IMR-90 (cell line): Measurements from ENCODE around the gene ZNF124. TPM values are rescaled to one million over a fixed set of nuclear protein-coding genes. Genes with fewer than 3 reads are reported as not detected.

ENCODE experiments used
- ATAC-seq: fragments of 200-7000 bp; cut with Tn5 transposase; 2 replicates; pipeline ENCODE4 v1.9.1; 2020; ENCODE audit warnings: low read depth, mild to moderate bottlenecking, moderate library complexity
- BruUV-seq: library from RNA; stranded (reverse); fragments of 400-500 nt; replicated peaks from 2 replicates; lab custom pipeline; 2021; lab: Mats Ljungman, UMichigan
- CTCF ChIA-PET: fragments of 300-600 bp; formaldehyde crosslinking; extraction: SDS; loops from one replicate; lab custom pipeline; 2021; ENCODE audit warnings: antibody characterized with exemption; lab: Yijun Ruan, JAX
- POLR2A ChIA-PET: fragments of 300-600 bp; sonication (Branson Sonifier 250); formaldehyde crosslinking; loops from one replicate; lab custom pipeline; 2022; ENCODE audit warnings: antibody characterized with exemption; ENCODE audit not compliant: unreplicated experiment; lab: Charles Lee
- DNase-seq: peaks from one replicate; pipeline ENCODE4 v3.0.0; 2013
- H2AFZ ChIP-seq: replicated peaks from 2 replicates; pipeline ENCODE3; 2013; ENCODE audit warnings: low read length, mild to moderate bottlenecking; ENCODE audit not compliant: poor library complexity
- H2AK5ac ChIP-seq: 2 replicates; pipeline ENCODE4 v1.6.1; 2013; ENCODE audit warnings: low read depth, low read length, inconsistent platforms
- H2AK9ac ChIP-seq: replicated peaks from 2 replicates; pipeline ENCODE3; 2013; ENCODE audit warnings: mild to moderate bottlenecking, low read depth, low read length, moderate library complexity; ENCODE audit not compliant: poor library complexity
- H2BK120ac ChIP-seq: 2 replicates; pipeline ENCODE4 v1.6.1; 2013; ENCODE audit warnings: low read depth, low read length, inconsistent platforms
- H2BK15ac ChIP-seq: 3 replicates; pipeline ENCODE4 v1.6.1; 2013; ENCODE audit warnings: low read depth, low read length, inconsistent platforms
- H2BK20ac ChIP-seq: 2 replicates; pipeline ENCODE4 v1.6.1; 2013; ENCODE audit warnings: low read depth, mild to moderate bottlenecking, inconsistent platforms, low read length, moderate library complexity
- H2BK5ac ChIP-seq: 2 replicates; pipeline ENCODE4 v1.6.1; 2013; ENCODE audit warnings: mild to moderate bottlenecking, low read depth, low read length, inconsistent platforms; ENCODE audit not compliant: poor library complexity, severe bottlenecking
- H3K14ac ChIP-seq: replicated peaks from 2 replicates; pipeline ENCODE4 v1.6.1; 2013; ENCODE audit warnings: low read depth, low read length, inconsistent platforms
- H3K18ac ChIP-seq: 2 replicates; pipeline ENCODE4 v1.6.1; 2013; ENCODE audit warnings: low read depth, low read length, control low read depth
- H3K23ac ChIP-seq: 2 replicates; pipeline ENCODE4 v1.6.1; 2013; ENCODE audit warnings: low read depth, low read length, inconsistent platforms
- H3K27ac ChIP-seq: 2 replicates; pipeline ENCODE4 v1.5.1; 2013; ENCODE audit warnings: mild to moderate bottlenecking, control low read depth, low read length; ENCODE audit not compliant: insufficient read depth
- H3K27me3 ChIP-seq: 2 replicates; pipeline ENCODE4 v1.6.1; 2013; ENCODE audit warnings: low read length; ENCODE audit not compliant: control insufficient read depth, insufficient read depth
- H3K36me3 ChIP-seq: 2 replicates; pipeline ENCODE4 v1.6.1; 2013; ENCODE audit warnings: low read length, mixed read lengths; ENCODE audit not compliant: control insufficient read depth, insufficient read depth
- H3K4ac ChIP-seq: 2 replicates; pipeline ENCODE4 v1.6.1; 2013; ENCODE audit warnings: low read depth, low read length, inconsistent platforms
- H3K4me1 ChIP-seq: 2 replicates; pipeline ENCODE4 v1.6.1; 2013; ENCODE audit warnings: low read length, mixed read lengths; ENCODE audit not compliant: control insufficient read depth, insufficient read depth
- H3K4me2 ChIP-seq: 2 replicates; pipeline ENCODE4 v1.6.1; 2013; ENCODE audit warnings: low read depth, mild to moderate bottlenecking, control low read depth, low read length, moderate library complexity
- H3K4me3 ChIP-seq: 2 replicates; pipeline ENCODE4 v1.5.1; 2013; ENCODE audit warnings: low read depth, mild to moderate bottlenecking, control low read depth, low read length, moderate library complexity; ENCODE audit not compliant: insufficient read depth
- H3K56ac ChIP-seq: 2 replicates; pipeline ENCODE4 v1.6.1; 2013; ENCODE audit warnings: low read length, inconsistent platforms; ENCODE audit not compliant: insufficient read depth; ENCODE audit errors: extremely low read depth
- H3K79me1 ChIP-seq, 2 experiments: 2 replicates each; pipeline ENCODE4 v1.6.1; 2013; ENCODE audit warnings: low read length in 2 of 2, inconsistent platforms in 1 of 2, low read depth in 1 of 2
- H3K9ac ChIP-seq: 2 replicates; pipeline ENCODE4 v1.6.1; 2013; ENCODE audit warnings: low read depth, low read length, control low read depth
- H3K9me1 ChIP-seq: 2 replicates; pipeline ENCODE4 v1.6.1; 2013; ENCODE audit warnings: low read length, inconsistent platforms; ENCODE audit not compliant: insufficient read depth
- H3K9me3 ChIP-seq: 2 replicates; pipeline ENCODE4 v1.6.1; 2013; ENCODE audit warnings: low read length; ENCODE audit not compliant: control insufficient read depth, insufficient read depth
- H4K20me1 ChIP-seq: 2 replicates; pipeline ENCODE4 v1.6.1; 2013; ENCODE audit warnings: low read length, inconsistent platforms; ENCODE audit not compliant: insufficient read depth
- H4K5ac ChIP-seq: 2 replicates; pipeline ENCODE4 v1.6.1; 2013; ENCODE audit warnings: mild to moderate bottlenecking, low read depth, low read length, control low read depth
- H4K8ac ChIP-seq, 2 experiments: 2 replicates each; pipeline ENCODE4 v1.6.1; 2013; ENCODE audit warnings: low read depth in 2 of 2, low read length in 2 of 2, control low read depth in 1 of 2, inconsistent platforms in 1 of 2
- H4K91ac ChIP-seq: 2 replicates; pipeline ENCODE4 v1.6.1; 2013; ENCODE audit warnings: low read depth, low read length, inconsistent platforms; ENCODE audit not compliant: insufficient read depth
- BHLHE40 ChIP-seq: fragments of 150-350 bp; IDR thresholded peaks from 2 replicates; pipeline ENCODE4 v1.6.1; 2016; ENCODE audit warnings: mild to moderate bottlenecking, low read depth, low read length
- CHD1 ChIP-seq: IDR thresholded peaks from 2 replicates; pipeline ENCODE4 v1.6.1; 2012; ENCODE audit warnings: low read depth, low read length, improper control_type of control experiment
- CTCF ChIP-seq: conservative IDR thresholded peaks from 2 replicates; pipeline ENCODE4 v1.5.1; 2012; ENCODE audit warnings: mild to moderate bottlenecking, low read depth, low read length, improper control_type of control experiment
- ELK1 ChIP-seq: fragments of 150-350 bp; IDR thresholded peaks from 2 replicates; pipeline ENCODE4 v1.6.1; 2016; ENCODE audit warnings: low read depth, mild to moderate bottlenecking, low read length, moderate library complexity, borderline replicate concordance
- FOS ChIP-seq: fragments of 150-350 bp; IDR thresholded peaks from 2 replicates; pipeline ENCODE4 v1.6.1; 2016; ENCODE audit warnings: low read depth, low read length
- MAFK ChIP-seq: IDR thresholded peaks from 2 replicates; pipeline ENCODE4 v1.6.1; 2012; ENCODE audit warnings: low read depth, low read length, improper control_type of control experiment
- MXI1 ChIP-seq: IDR thresholded peaks from 2 replicates; pipeline ENCODE4 v1.6.1; 2012; ENCODE audit warnings: low read depth, mild to moderate bottlenecking, low read length, moderate library complexity, borderline replicate concordance
- NFE2L2 ChIP-seq: fragments of 150-350 bp; IDR thresholded peaks from 2 replicates; pipeline ENCODE4 v1.6.1; 2016; ENCODE audit warnings: low read depth, mild to moderate bottlenecking, low read length
- POLR2A ChIP-seq: IDR thresholded peaks from 2 replicates; pipeline ENCODE4 v1.6.1; 2012; ENCODE audit warnings: mild to moderate bottlenecking, low read depth, low read length
- RAD21 ChIP-seq: IDR thresholded peaks from 2 replicates; pipeline ENCODE4 v1.6.1; 2012; ENCODE audit warnings: low read length, improper control_type of control experiment
- RCOR1 ChIP-seq: IDR thresholded peaks from 2 replicates; pipeline ENCODE4 v1.6.1; 2012; ENCODE audit warnings: mild to moderate bottlenecking, low read length, improper control_type of control experiment; ENCODE audit not compliant: insufficient replicate concordance
- RFX5 ChIP-seq: IDR thresholded peaks from 2 replicates; pipeline ENCODE4 v1.8.0; 2012; ENCODE audit warnings: low read depth, mild to moderate bottlenecking, low read length, moderate library complexity
- SMC3 ChIP-seq: fragments of 150-350 bp; IDR thresholded peaks from 2 replicates; pipeline ENCODE4 v1.6.1; 2016; ENCODE audit warnings: low read depth, mild to moderate bottlenecking, antibody characterized with exemption, low read length, moderate library complexity
- USF2 ChIP-seq: fragments of 150-350 bp; IDR thresholded peaks from 2 replicates; pipeline ENCODE4 v1.6.1; 2017; ENCODE audit warnings: mild to moderate bottlenecking, antibody characterized with exemption, low read length, low read depth
- WGBS, 2 experiments: methylation state at CpG; one replicate each; pipeline versions ENCODE4 v1.1.5 to v1.1.7; 2013; ENCODE audit warnings: missing lambda C conversion rate in 2 of 2; ENCODE audit not compliant: insufficient read length in 1 of 2; ENCODE audit errors: extremely low coverage in 2 of 2; 5-methylcytosine and 5-hydroxymethylcytosine counted together
- dilution Hi-C: fragments of 300-500 bp; cut with HindIII; formaldehyde crosslinking; loops from one replicate; pipeline ENCODE4 v1.14.3; 2018; ENCODE audit warnings: low sequenced_read_pairs; ENCODE audit not compliant: unreplicated experiment
- in situ Hi-C: fragments of 300-500 bp; cut with MboI; formaldehyde crosslinking; loops from 3 replicates; pipeline ENCODE4 v1.14.3; 2019; ENCODE audit warnings: low sequenced_read_pairs, inconsistent platforms, mixed read lengths
- intact Hi-C: fragments of 100-400 bp; cut with micrococcal nuclease; formaldehyde crosslinking; loops from 2 replicates; pipeline ENCODE4 v1.10.0; 2022
- polyA plus RNA-seq, 3 experiments: library from polyadenylated mRNA; depleted of rRNA; stranded (reverse); fragments of >200 nt; gene quantifications; 2 replicates each; pipeline ENCODE4 v1.2.3, GENCODE V29; 2012; ENCODE audit warnings: low replicate concordance in 1 of 3
- total RNA-seq: library from RNA; depleted of rRNA; stranded (reverse); fragments of >200 nt; gene quantifications from 2 replicates; pipeline ENCODE4 v1.2.3, GENCODE V29; 2012

Gene ZNF124
- total and polyA plus RNA-seq, 2 of the 4 experiments (the other 2 are of a cell fraction) = 3.2 to 89.3 TPM

- DNase-seq = no peak
- Histone ChIP-seq H3K4me1 (no peaks in the 10 kb centered on the region; the same call in 1 of the 2 replicates), H2BK15ac (no peak overlapping the region), H2AK5ac (no peak overlapping the region), H2BK120ac (no peak overlapping the region), H3K14ac (no peak overlapping the region), H3K4me2 (no peak overlapping the region), H3K4ac (no peak overlapping the region), H4K20me1 (no peaks in the 10 kb centered on the region; the same call in 1 of the 2 replicates), H3K79me1 (peaks cover 0 to 7% of the 10 kb centered on the region in 2 experiments; a peak in 1 of 4 replicates), H3K36me3 (no peaks in the 10 kb centered on the region), H2AK9ac (peak overlapping the region; percentile 51), H3K27me3 (no peaks in the 10 kb centered on the region), H3K27ac (no peak overlapping the region), H4K5ac (no peak overlapping the region), H2AFZ (peak overlapping the region; percentile 58), H2BK20ac (no peak overlapping the region), H4K8ac (no peak overlapping the region; a peak in 1 of 4 replicates), H3K56ac (no peak overlapping the region), H3K4me3 (no peak overlapping the region), H3K18ac (no peak overlapping the region), H4K91ac (no peak overlapping the region), H3K23ac (no peak overlapping the region), H3K9me1 (no peaks in the 10 kb centered on the region; the same call in 1 of the 2 replicates), H3K9ac (no peak overlapping the region), H2BK5ac (no peak overlapping the region), H3K9me3 (no peaks in the 10 kb centered on the region)
- CTCF ChIA-PET = no interaction called here
- no peak for ATAC-seq
- 71% methylated on average over 2 of the region's 5 CpGs; no CpG with 5 or more reads in 1 of the 2 experiments for WGBS, 2 experiments
- in situ Hi-C loops = no loop called here
- BruUV-seq = no TSS peak
- dilution Hi-C loops = no loop called here
- POLR2A ChIA-PET = no interaction called here
- intact Hi-C loops = no loop called here
- TF ChIP-seq NFE2L2 (no peak), CHD1 (no peak), USF2 (no peak), POLR2A (no peak), SMC3 (no peak), RAD21 (no peak), ELK1 (no peak), RCOR1 (no peak), RFX5 (no peak), CTCF (no peak), FOS (no peak), BHLHE40 (no peak), MAFK (no peak), MXI1 (no peak)
Observed at GRCh38 chr1:247113094-247113497, 58.7 kb downstream of the ZNF124 start.
